PC-9 (cell line): ENCODE measurements around the gene ERBB4. TPM values are rescaled to one million over a fixed set of nuclear protein-coding genes. Genes with fewer than 3 reads are reported as not detected.

Source experiments
- BruUV-seq: library from RNA; stranded (reverse); fragments of 400-500 nt; replicated peaks from 2 replicates; lab custom pipeline; 2021; lab: Mats Ljungman, UMichigan
- CTCF ChIA-PET: fragments of 300-600 bp; sonication (Branson Sonifier 250); formaldehyde crosslinking; loops from one replicate; lab custom pipeline; 2022; ENCODE audit warnings: antibody characterized with exemption; lab: Charles Lee
- POLR2A ChIA-PET: fragments of 300-600 bp; sonication (Branson Sonifier 250); formaldehyde crosslinking; loops from one replicate; lab custom pipeline; 2022; ENCODE audit warnings: antibody characterized with exemption; ENCODE audit not compliant: unreplicated experiment; lab: Charles Lee
- DNase-seq, 2 experiments: peaks; one replicate each; pipeline versions ENCODE4 v3.0.0 to v3.0.0-alpha.2; 2015 to 2022; ENCODE audit warnings: mixed read lengths in 1 of 2
- H2AFZ ChIP-seq: fragments of 200-600 bp; sonication (generic); 2 replicates; pipeline ENCODE4 v1.8.1; 2017; ENCODE audit warnings: antibody characterized with exemption
- H3F3A ChIP-seq: fragments of 200-600 bp; sonication (generic); 2 replicates; pipeline ENCODE4 v1.8.1; 2017; ENCODE audit warnings: antibody characterized with exemption, mild to moderate bottlenecking, low read depth; ENCODE audit not compliant: insufficient read depth
- H3K27ac ChIP-seq: fragments of 200-600 bp; sonication (generic); 2 replicates; pipeline ENCODE4 v1.6.1; 2016; ENCODE audit warnings: mixed run types
- H3K27me3 ChIP-seq: fragments of 200-600 bp; sonication (generic); 2 replicates; pipeline ENCODE4 v1.6.1; 2016; ENCODE audit warnings: low read depth, mixed run types; ENCODE audit not compliant: insufficient read depth
- H3K36me3 ChIP-seq: fragments of 200-600 bp; sonication (generic); 2 replicates; pipeline ENCODE4 v1.6.1; 2016; ENCODE audit warnings: low read depth, mixed run types
- H3K4me1 ChIP-seq: fragments of 200-600 bp; sonication (generic); replicated peaks from 2 replicates; pipeline ENCODE4 v1.6.1; 2016; ENCODE audit warnings: mixed run types; ENCODE audit not compliant: insufficient read depth
- H3K4me2 ChIP-seq: fragments of 200-600 bp; sonication (generic); 2 replicates; pipeline ENCODE4 v1.6.1; 2017; ENCODE audit warnings: mixed run types
- H3K4me3 ChIP-seq: fragments of 200-600 bp; sonication (generic); 2 replicates; pipeline ENCODE4 v1.6.1; 2016; ENCODE audit warnings: mixed run types
- H3K79me2 ChIP-seq: fragments of 200-600 bp; sonication (generic); 2 replicates; pipeline ENCODE4 v1.6.1; 2017; ENCODE audit warnings: low read depth, mixed run types
- H3K9me2 ChIP-seq: fragments of 200-600 bp; sonication (generic); 2 replicates; pipeline ENCODE4 v1.8.1; 2017; ENCODE audit warnings: mild to moderate bottlenecking; ENCODE audit not compliant: insufficient read depth
- H3K9me3 ChIP-seq: fragments of 200-600 bp; sonication (generic); 2 replicates; pipeline ENCODE4 v1.8.1; 2016; ENCODE audit warnings: low read depth; ENCODE audit not compliant: insufficient read depth
- H4K20me1 ChIP-seq: fragments of 200-600 bp; sonication (generic); 2 replicates; pipeline ENCODE4 v1.8.1; 2017; ENCODE audit not compliant: insufficient read depth
- EZH2 ChIP-seq: fragments of 200-600 bp; sonication (generic); IDR thresholded peaks from 2 replicates; pipeline ENCODE4 v1.8.0; 2017; ENCODE audit warnings: antibody characterized with exemption, low read depth
- intact Hi-C: fragments of 100-400 bp; cut with micrococcal nuclease; formaldehyde crosslinking; loops from one replicate; pipeline ENCODE4 v1.10.0; 2022; ENCODE audit not compliant: unreplicated experiment
- total RNA-seq: library from RNA; stranded (reverse); gene quantifications from 2 replicates; pipeline ENCODE4 v1.2.3, GENCODE V29; 2021
- TF ChIP-seq, protein P1 (sequence below): fragments of 200-600 bp; sonication (generic); conservative IDR thresholded peaks from 2 replicates; pipeline ENCODE4 v1.6.1; 2017; ENCODE audit warnings: mixed run types, antibody characterized with exemption, mild to moderate bottlenecking, moderate library complexity

The ERBB4 gene
- total RNA-seq, 1 experiment from 2014 or later, result not detected

DNA sequence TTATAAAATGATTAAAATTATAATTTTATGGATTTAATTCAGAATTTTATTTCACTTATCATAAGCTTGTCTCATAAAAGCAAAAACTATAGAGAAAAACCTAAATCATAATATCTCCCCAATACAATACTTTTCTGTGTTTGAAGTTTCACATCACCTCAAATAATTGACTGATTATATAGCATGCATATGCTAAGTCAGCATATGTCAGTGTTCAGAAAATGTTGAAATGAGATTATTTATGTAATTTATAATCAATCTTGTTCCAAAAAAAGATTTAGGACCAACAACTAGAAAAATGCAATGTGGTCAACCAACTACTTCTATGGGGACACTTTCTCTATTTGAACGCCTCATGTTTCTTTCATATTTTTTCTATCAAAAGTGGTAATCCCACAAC, 1079.6 kb downstream of the ERBB4 start:
- H3K79me2 ChIP-seq, result no peaks in the 10 kb centered on the region
- H2AFZ ChIP-seq, result no peak overlapping the region
- H3F3A ChIP-seq, result no peaks in the 10 kb centered on the region
- no peaks in the 10 kb centered on the region for H3K9me2 ChIP-seq
- no peaks in the 10 kb centered on the region for H3K9me3 ChIP-seq
- H3K4me1 ChIP-seq, result no peaks in the 10 kb centered on the region
- TF ChIP-seq, protein P1, sequence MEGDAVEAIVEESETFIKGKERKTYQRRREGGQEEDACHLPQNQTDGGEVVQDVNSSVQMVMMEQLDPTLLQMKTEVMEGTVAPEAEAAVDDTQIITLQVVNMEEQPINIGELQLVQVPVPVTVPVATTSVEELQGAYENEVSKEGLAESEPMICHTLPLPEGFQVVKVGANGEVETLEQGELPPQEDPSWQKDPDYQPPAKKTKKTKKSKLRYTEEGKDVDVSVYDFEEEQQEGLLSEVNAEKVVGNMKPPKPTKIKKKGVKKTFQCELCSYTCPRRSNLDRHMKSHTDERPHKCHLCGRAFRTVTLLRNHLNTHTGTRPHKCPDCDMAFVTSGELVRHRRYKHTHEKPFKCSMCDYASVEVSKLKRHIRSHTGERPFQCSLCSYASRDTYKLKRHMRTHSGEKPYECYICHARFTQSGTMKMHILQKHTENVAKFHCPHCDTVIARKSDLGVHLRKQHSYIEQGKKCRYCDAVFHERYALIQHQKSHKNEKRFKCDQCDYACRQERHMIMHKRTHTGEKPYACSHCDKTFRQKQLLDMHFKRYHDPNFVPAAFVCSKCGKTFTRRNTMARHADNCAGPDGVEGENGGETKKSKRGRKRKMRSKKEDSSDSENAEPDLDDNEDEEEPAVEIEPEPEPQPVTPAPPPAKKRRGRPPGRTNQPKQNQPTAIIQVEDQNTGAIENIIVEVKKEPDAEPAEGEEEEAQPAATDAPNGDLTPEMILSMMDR, result no peak
- TF ChIP-seq EZH2, result no peak
- no peaks in the 10 kb centered on the region for H3K36me3 ChIP-seq
- H3K4me2 ChIP-seq, result no peak overlapping the region
- no peak overlapping the region for H3K4me3 ChIP-seq
- ChIA-PET POLR2A (no interaction called here), CTCF (no interaction called here)
- H3K27ac ChIP-seq, result no peak overlapping the region
- no peak for DNase-seq
- intact Hi-C loops, result no loop called here
- no TSS peak for BruUV-seq
- no peaks in the 10 kb centered on the region for H4K20me1 ChIP-seq
- no peaks in the 10 kb centered on the region for H3K27me3 ChIP-seq

DNA sequence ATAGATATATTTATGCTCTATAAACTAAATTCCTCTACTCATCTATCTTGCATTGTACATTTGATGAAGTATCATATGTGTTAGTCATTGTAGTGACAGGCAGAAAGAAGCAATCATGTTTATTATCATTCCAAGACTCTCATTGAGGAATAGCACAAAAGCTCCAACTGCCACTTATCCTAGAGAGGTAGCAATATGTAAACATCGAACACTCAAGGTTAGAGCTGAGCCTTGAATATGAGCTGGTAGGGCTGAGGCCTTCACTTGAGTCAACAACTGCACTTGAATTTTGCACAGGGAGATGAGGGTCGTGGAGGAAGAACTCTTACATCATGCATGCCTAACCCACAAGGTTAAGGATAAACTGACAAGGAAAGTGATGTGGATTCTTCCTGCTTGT, 1081.3 kb downstream of the ERBB4 start:
- intact Hi-C loops, result no loop called here
- Histone ChIP-seq H3K4me3 (no peak overlapping the region), H3K27ac (no peak overlapping the region), H4K20me1 (no peaks in the 10 kb centered on the region), H3K4me2 (no peak overlapping the region), H2AFZ (no peak overlapping the region), H3K4me1 (no peaks in the 10 kb centered on the region), H3K36me3 (no peaks in the 10 kb centered on the region), H3K9me3 (no peaks in the 10 kb centered on the region), H3K79me2 (no peaks in the 10 kb centered on the region), H3K27me3 (no peaks in the 10 kb centered on the region), H3F3A (no peaks in the 10 kb centered on the region), H3K9me2 (no peaks in the 10 kb centered on the region)
- BruUV-seq, result no TSS peak
- ChIA-PET POLR2A (no interaction called here), CTCF (no interaction called here)
- TF ChIP-seq EZH2, result no peak
- TF ChIP-seq, protein P1, result no peak
- no peak for DNase-seq

DNA sequence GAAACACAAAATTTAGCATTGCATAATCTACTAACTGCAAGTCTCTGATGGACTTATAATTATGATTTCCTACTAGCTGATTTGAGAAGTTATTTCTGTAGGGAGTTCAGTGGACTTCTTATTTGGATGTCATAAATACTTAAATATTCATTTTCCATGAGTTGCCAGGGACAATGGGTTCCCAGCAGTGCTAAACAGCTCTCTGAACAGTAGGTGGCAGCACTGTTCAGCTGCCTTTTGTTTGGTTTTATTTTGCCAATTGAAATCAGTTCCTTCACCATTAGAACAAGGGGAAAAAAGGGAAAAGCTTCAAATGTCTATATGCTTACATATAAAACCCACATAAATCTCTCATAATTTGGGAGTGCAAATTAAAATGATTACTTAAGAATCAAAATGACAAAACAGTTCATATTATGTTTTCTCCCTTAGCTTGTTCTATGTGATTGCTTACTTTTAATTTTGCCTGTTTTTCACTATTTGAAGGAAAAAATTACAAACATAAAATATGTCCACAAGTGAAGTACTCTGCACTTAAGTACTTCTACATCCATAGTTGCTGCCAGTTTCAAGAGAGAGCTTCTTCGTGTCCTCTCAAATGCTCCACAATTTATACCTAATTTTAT, 1083.3 kb downstream of the ERBB4 start:
- BruUV-seq, result no TSS peak

More for the DNA sequence above, 1083.3 kb downstream of the ERBB4 start:
- H2AFZ ChIP-seq, result no peak overlapping the region
- H4K20me1 ChIP-seq, result no peaks in the 10 kb centered on the region
- H3K79me2 ChIP-seq, result no peaks in the 10 kb centered on the region
- no peaks in the 10 kb centered on the region for H3F3A ChIP-seq
- H3K4me3 ChIP-seq, result no peak overlapping the region
- CTCF ChIA-PET, result interaction anchor here (0.6 to 1.0 kb wide), 3 partner anchors 244 to 1096 kb away, joined by 3 to 4 read pairs (median 3); no protein-coding TSS in a partner anchor
- no peaks in the 10 kb centered on the region for H3K9me2 ChIP-seq
- H3K4me1 ChIP-seq, result no peaks in the 10 kb centered on the region
- no peak overlapping the region for H3K27ac ChIP-seq
- no peaks in the 10 kb centered on the region for H3K27me3 ChIP-seq
- H3K4me2 ChIP-seq, result no peak overlapping the region
- POLR2A ChIA-PET, result no interaction called here
- intact Hi-C loops, result no loop called here
- H3K36me3 ChIP-seq, result no peaks in the 10 kb centered on the region
- no peaks in the 10 kb centered on the region for H3K9me3 ChIP-seq
- TF ChIP-seq, protein P1, result peak; percentile 76
- TF ChIP-seq EZH2, result no peak
- peak in 1 of 2 experiments; percentile 6 for DNase-seq
